ENCODE measurements around the gene COMMD2.

DNA sequence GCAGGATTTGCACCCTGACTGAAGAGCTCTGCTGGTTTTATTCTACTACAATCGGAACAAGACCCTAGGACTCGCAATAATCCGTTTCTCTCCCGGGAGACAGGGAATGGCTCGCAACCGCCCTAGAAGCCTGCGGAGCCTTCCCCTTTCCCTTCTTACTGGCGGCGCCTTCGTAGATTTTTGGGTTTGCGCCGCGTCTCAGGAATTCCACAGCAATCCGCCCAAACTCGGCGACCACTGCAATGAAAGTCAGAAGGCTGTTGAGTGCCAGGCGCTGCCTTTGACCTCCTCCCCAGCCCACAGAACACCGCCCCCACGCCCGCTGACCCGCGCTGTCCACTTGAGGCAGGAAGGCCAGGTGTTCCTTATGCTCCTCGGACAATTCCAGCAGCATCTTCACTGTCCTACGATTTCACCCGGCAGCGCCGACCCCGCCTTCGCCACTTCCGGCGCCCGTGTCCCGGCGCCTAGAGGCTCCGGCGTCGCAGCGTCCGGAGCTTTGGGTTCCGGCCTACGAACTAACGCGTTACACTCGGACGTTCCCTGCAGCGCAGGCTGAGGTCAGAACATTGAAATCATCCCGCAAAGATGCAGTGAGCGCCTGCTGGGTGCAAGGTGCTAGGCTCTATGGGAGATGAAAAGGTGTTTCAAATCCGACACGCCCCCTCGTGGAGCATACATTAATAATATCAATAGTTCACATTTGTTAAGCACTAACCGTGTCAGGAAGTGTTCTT is at the start of gene COMMD2:
- TF ChIP-seq CTCF (IDR thresholded peaks at IDR 0.05 in 8 of 11, conservative IDR thresholded peaks at IDR 0.05 in 3 of 11) (peak in 7 of 11 experiments; percentile 6 to 60 (median 33)), POLR2A (IDR thresholded peaks at IDR 0.05) (peak in 1 of 3 donors; percentile 45), POLR2AphosphoS5 (IDR thresholded peaks at IDR 0.05) (peak; percentile 91 to 95 (median 92))
